ENCODE measurements around the gene GASK1A. TPM values are rescaled to one million over a fixed set of nuclear protein-coding genes. Genes with fewer than 3 reads are reported as not detected.

Gene GASK1A
- total and polyA plus RNA-seq, 2 of the 8 experiments (the other 6 are each of a cell fraction or from before 2014, with no cell fraction given): 4.7 to 7.9 TPM

GRCh38 chr3:43081796-43082195, 102.7 kb downstream of the GASK1A start (continued):
- TF ChIP-seq CHD7 (IDR thresholded peaks at IDR 0.05; ENCODE audit: insufficient replicate concordance, low read length) (no peak), SRF (IDR thresholded peaks at IDR 0.05; ENCODE audit: low read depth, low read length) (no peak), KDM4A (IDR thresholded peaks at IDR 0.05; ENCODE audit: low read depth, low read length, severe bottlenecking) (no peak), HDAC6 (IDR thresholded peaks at IDR 0.05; ENCODE audit: low read depth, low read length) (no peak), CEBPB (IDR thresholded peaks at IDR 0.05; ENCODE audit: low read depth, low read length) (no peak)
